SK-N-SH (cell line): ENCODE results near the gene ERC1. TPM values are rescaled to one million over a fixed set of nuclear protein-coding genes. Genes with fewer than 3 reads are reported as not detected.

Experiments used
- CTCF ChIA-PET: fragments of 300-600, 350-600 bp; formaldehyde crosslinking; extraction: SDS; loops from one replicate; lab custom pipeline; 2021; lab: Yijun Ruan, JAX
- POLR2A ChIA-PET: fragments of 350-600 bp; sonication (Branson Sonifier 250); formaldehyde crosslinking; extraction: SDS; loops from one replicate; lab custom pipeline; 2020; ENCODE audit warnings: antibody characterized with exemption, inconsistent platforms; lab: Yijun Ruan, JAX
- DNase-seq: peaks from one replicate; pipeline ENCODE4 v3.0.0; 2012
- H2AFZ ChIP-seq: fragments of 200-600 bp; sonication (generic); 2 replicates; pipeline ENCODE4 v1.8.1; 2016; ENCODE audit warnings: antibody characterized with exemption, mild to moderate bottlenecking, low read depth
- H3F3A ChIP-seq: fragments of 200-600 bp; sonication (generic); replicated peaks from 2 replicates; pipeline ENCODE3; 2016; ENCODE audit warnings: antibody characterized with exemption, mild to moderate bottlenecking; ENCODE audit not compliant: insufficient read depth
- H3K27ac ChIP-seq, 2 experiments: fragments of 200-500 bp in 1 of 2; fragments of 200-600 bp in 1 of 2; sonication (Bioruptor generic) in 1 of 2; sonication (generic), shearing (Covaris generic) in 1 of 2; 2 replicates each; pipeline versions ENCODE4 v1.5.1 to v1.6.1; 2014 to 2016; ENCODE audit warnings: low read depth in 2 of 2, inconsistent platforms in 1 of 2, low read length in 1 of 2, mild to moderate bottlenecking in 1 of 2, mixed read lengths in 1 of 2
- H3K27me3 ChIP-seq: fragments of 200-600 bp; sonication (generic), shearing (Covaris generic); 2 replicates; pipeline ENCODE4 v1.6.1; 2016; ENCODE audit warnings: mixed run types; ENCODE audit not compliant: insufficient read depth
- H3K36me3 ChIP-seq, 2 experiments: fragments of 200-500 bp in 1 of 2; fragments of 200-600 bp in 1 of 2; sonication (Bioruptor generic) in 1 of 2; sonication (generic) in 1 of 2; replicated peaks in 1 of 2; 2 replicates each; pipeline versions ENCODE3 to v1.5.1; 2014 to 2016; ENCODE audit warnings: low read length in 1 of 2, mild to moderate bottlenecking in 1 of 2; ENCODE audit not compliant: insufficient read depth in 2 of 2, control insufficient read depth in 1 of 2
- H3K4me1 ChIP-seq, 2 experiments: fragments of 200-500 bp in 1 of 2; fragments of 200-600 bp in 1 of 2; sonication (Bioruptor generic) in 1 of 2; sonication (generic), shearing (Covaris generic) in 1 of 2; 2 replicates each; pipeline versions ENCODE4 v1.5.1 to v1.6.1; 2014 to 2016; ENCODE audit warnings: low read depth in 1 of 2, low read length in 1 of 2, mixed run types in 1 of 2; ENCODE audit not compliant: insufficient read depth in 2 of 2, control insufficient read depth in 1 of 2
- H3K4me2 ChIP-seq: fragments of 200-600 bp; sonication (generic), shearing (Covaris generic); 2 replicates; pipeline ENCODE4 v1.6.1; 2017; ENCODE audit warnings: mixed run types
- H3K4me3 ChIP-seq, 2 experiments: fragments of 200-500 bp in 1 of 2; fragments of 200-600 bp in 1 of 2; sonication (Bioruptor generic) in 1 of 2; sonication (generic), shearing (Covaris generic) in 1 of 2; 2 replicates each; pipeline versions ENCODE4 v1.5.1 to v1.8.1; 2014 to 2016; ENCODE audit warnings: low read depth in 2 of 2, inconsistent platforms in 1 of 2, low read length in 1 of 2, mild to moderate bottlenecking in 1 of 2, mixed read lengths in 1 of 2, moderate library complexity in 1 of 2
- H3K79me2 ChIP-seq: fragments of 200-600 bp; sonication (generic); 2 replicates; pipeline ENCODE4 v1.8.1; 2017; ENCODE audit warnings: mild to moderate bottlenecking; ENCODE audit not compliant: insufficient read depth
- H3K9ac ChIP-seq: fragments of 200-600 bp; sonication (generic); 2 replicates; pipeline ENCODE4 v1.6.1; 2017; ENCODE audit warnings: mixed run types
- H3K9me2 ChIP-seq: fragments of 200-600 bp; sonication (generic); 2 replicates; pipeline ENCODE4 v1.6.1; 2017; ENCODE audit warnings: mixed run types
- H3K9me3 ChIP-seq: fragments of 200-600 bp; sonication (generic); 2 replicates; pipeline ENCODE4 v1.6.1; 2017; ENCODE audit warnings: mixed run types, mild to moderate bottlenecking, moderate library complexity
- H4K20me1 ChIP-seq: fragments of 200-600 bp; sonication (generic); 2 replicates; pipeline ENCODE4 v1.6.1; 2017; ENCODE audit warnings: mild to moderate bottlenecking, mixed run types; ENCODE audit not compliant: insufficient read depth
- CHD2 ChIP-seq: fragments of 150-350 bp; IDR thresholded peaks from 2 replicates; pipeline ENCODE4 v1.6.1; 2018; ENCODE audit warnings: low read length; ENCODE audit not compliant: partially characterized antibody
- EZH2phosphoT487 ChIP-seq: fragments of 200-600 bp; sonication (generic); IDR thresholded peaks from 2 replicates; pipeline ENCODE4 v1.6.1; 2017; ENCODE audit warnings: low read depth, mixed run types, mild to moderate bottlenecking, antibody characterized with exemption, moderate library complexity, borderline replicate concordance
- GABPA ChIP-seq: IDR thresholded peaks from 2 replicates; pipeline ENCODE4 v1.4.0; 2012; ENCODE audit warnings: low read depth, mild to moderate bottlenecking
- MEF2A ChIP-seq: IDR thresholded peaks from 2 replicates; pipeline ENCODE4 v1.4.0; 2012; ENCODE audit warnings: low read depth, borderline replicate concordance
- MXI1 ChIP-seq: IDR thresholded peaks from 2 replicates; pipeline ENCODE4 v1.6.1; 2012; ENCODE audit warnings: mild to moderate bottlenecking, low read depth, low read length, improper control_type of control experiment
- NRF1 ChIP-seq: IDR thresholded peaks from 2 replicates; pipeline ENCODE4 v1.6.1; 2012; ENCODE audit warnings: low read depth, mild to moderate bottlenecking, low read length
- PBX3 ChIP-seq: IDR thresholded peaks from 2 replicates; pipeline ENCODE4; 2012
- POLR2AphosphoS5 ChIP-seq: IDR thresholded peaks from 2 replicates; pipeline ENCODE4 v1.6.1; 2012; ENCODE audit warnings: low read depth, low read length
- RAD21 ChIP-seq: IDR thresholded peaks from 2 replicates; pipeline ENCODE4 v1.6.1; 2012; ENCODE audit warnings: mild to moderate bottlenecking, low read length
- RXRA ChIP-seq: IDR thresholded peaks from 2 replicates; pipeline ENCODE4 v1.4.0; 2012; ENCODE audit warnings: low read depth, mild to moderate bottlenecking, borderline replicate concordance
- SIN3A ChIP-seq: IDR thresholded peaks from 2 replicates; pipeline ENCODE4 v1.6.1; 2012; ENCODE audit warnings: low read depth, mild to moderate bottlenecking, low read length, moderate library complexity, borderline replicate concordance
- TAF1 ChIP-seq: IDR thresholded peaks from 2 replicates; pipeline ENCODE4 v1.6.1; 2012; ENCODE audit warnings: low read depth, mild to moderate bottlenecking, low read length, moderate library complexity, borderline replicate concordance
- TCF12 ChIP-seq: IDR thresholded peaks from 2 replicates; pipeline ENCODE4 v1.4.0; 2012
- TEAD4 ChIP-seq: IDR thresholded peaks from 2 replicates; pipeline ENCODE4 v1.4.0; 2012; ENCODE audit warnings: mild to moderate bottlenecking, borderline replicate concordance; ENCODE audit not compliant: insufficient read depth
- WGBS: methylation state at CpG from one replicate; pipeline ENCODE4 v1.1.6; 2017; ENCODE audit warnings: low lambda C conversion rate; 5-methylcytosine and 5-hydroxymethylcytosine counted together
- polyA plus RNA-seq, 3 experiments: library from polyadenylated mRNA; depleted of rRNA; stranded (reverse); fragments of >200 nt; gene quantifications; 2 replicates each; pipeline ENCODE4 v1.2.3, GENCODE V29; 2012
- TF ChIP-seq, protein P1 (sequence below): fragments of 150-350 bp; IDR thresholded peaks from 2 replicates; pipeline ENCODE4 v1.6.1; 2017; ENCODE audit warnings: antibody characterized with exemption, low read length, low read depth, borderline replicate concordance
- TF ChIP-seq, protein P2 (sequence below): IDR thresholded peaks from 2 replicates; pipeline ENCODE4 v1.4.0; 2012; ENCODE audit warnings: low read depth
- TF ChIP-seq, protein P3 (sequence below): fragments of 200-600 bp; sonication (generic); IDR thresholded peaks from 2 replicates; pipeline ENCODE4 v1.6.1; 2017; ENCODE audit warnings: antibody characterized with exemption, mild to moderate bottlenecking, moderate library complexity
- TF ChIP-seq, protein P4 (sequence below): IDR thresholded peaks from 2 replicates; pipeline ENCODE4 v1.4.0; 2012; ENCODE audit warnings: low read depth, borderline replicate concordance

ERC1 gene
- polyA plus RNA-seq, 1 of the 3 experiments (the other 2 are of a cell fraction) = 7.5 TPM

- POLR2A ChIA-PET = no interaction called here
Measured at GRCh38 chr12:1534748-1535147, 543.7 kb downstream of the ERC1 start.

GRCh38 chr12:1536817-1537216 lies 545.8 kb downstream of the ERC1 start:
- DNase-seq = no peak
- H3K9me3 ChIP-seq = no peaks in the 10 kb centered on the region
- no peaks in the 10 kb centered on the region for H3F3A ChIP-seq
- no peak overlapping the region for H3K4me3 ChIP-seq
- no peak overlapping the region for H3K4me2 ChIP-seq
- H4K20me1 ChIP-seq = peaks cover 98% of the 10 kb centered on the region
- 85% methylated on average over 4 of the region's 4 CpGs for WGBS
- H3K27me3 ChIP-seq = no peaks in the 10 kb centered on the region
- no peak overlapping the region for H2AFZ ChIP-seq
- H3K9me2 ChIP-seq = no peaks in the 10 kb centered on the region
- CTCF ChIA-PET = interaction anchor here (1.4 to 2.8 kb wide), 3 partner anchors 10 to 419 kb away, joined by 4 to 13 read pairs (median 4); no protein-coding TSS in a partner anchor
- H3K79me2 ChIP-seq = peaks cover 100% of the 10 kb centered on the region
- H3K4me1 ChIP-seq = peaks cover 7 to 21% of the 10 kb centered on the region in 2 experiments; a peak in 3 of 4 replicates
- H3K36me3 ChIP-seq = no peaks in the 10 kb centered on the region
- H3K27ac ChIP-seq = no peak overlapping the region
- TF ChIP-seq, protein P1, sequence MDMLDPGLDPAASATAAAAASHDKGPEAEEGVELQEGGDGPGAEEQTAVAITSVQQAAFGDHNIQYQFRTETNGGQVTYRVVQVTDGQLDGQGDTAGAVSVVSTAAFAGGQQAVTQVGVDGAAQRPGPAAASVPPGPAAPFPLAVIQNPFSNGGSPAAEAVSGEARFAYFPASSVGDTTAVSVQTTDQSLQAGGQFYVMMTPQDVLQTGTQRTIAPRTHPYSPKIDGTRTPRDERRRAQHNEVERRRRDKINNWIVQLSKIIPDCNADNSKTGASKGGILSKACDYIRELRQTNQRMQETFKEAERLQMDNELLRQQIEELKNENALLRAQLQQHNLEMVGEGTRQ = no peak
- TF ChIP-seq, protein P2, sequence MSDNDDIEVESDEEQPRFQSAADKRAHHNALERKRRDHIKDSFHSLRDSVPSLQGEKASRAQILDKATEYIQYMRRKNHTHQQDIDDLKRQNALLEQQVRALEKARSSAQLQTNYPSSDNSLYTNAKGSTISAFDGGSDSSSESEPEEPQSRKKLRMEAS = no peak
- TF ChIP-seq POLR2AphosphoS5 (no peak), RXRA (no peak), MXI1 (no peak), PBX3 (no peak), TEAD4 (no peak), CHD2 (no peak), MEF2A (no peak), RAD21 (no peak)
- TF ChIP-seq, protein P3, sequence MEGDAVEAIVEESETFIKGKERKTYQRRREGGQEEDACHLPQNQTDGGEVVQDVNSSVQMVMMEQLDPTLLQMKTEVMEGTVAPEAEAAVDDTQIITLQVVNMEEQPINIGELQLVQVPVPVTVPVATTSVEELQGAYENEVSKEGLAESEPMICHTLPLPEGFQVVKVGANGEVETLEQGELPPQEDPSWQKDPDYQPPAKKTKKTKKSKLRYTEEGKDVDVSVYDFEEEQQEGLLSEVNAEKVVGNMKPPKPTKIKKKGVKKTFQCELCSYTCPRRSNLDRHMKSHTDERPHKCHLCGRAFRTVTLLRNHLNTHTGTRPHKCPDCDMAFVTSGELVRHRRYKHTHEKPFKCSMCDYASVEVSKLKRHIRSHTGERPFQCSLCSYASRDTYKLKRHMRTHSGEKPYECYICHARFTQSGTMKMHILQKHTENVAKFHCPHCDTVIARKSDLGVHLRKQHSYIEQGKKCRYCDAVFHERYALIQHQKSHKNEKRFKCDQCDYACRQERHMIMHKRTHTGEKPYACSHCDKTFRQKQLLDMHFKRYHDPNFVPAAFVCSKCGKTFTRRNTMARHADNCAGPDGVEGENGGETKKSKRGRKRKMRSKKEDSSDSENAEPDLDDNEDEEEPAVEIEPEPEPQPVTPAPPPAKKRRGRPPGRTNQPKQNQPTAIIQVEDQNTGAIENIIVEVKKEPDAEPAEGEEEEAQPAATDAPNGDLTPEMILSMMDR = no peak
- TF ChIP-seq, protein P4, sequence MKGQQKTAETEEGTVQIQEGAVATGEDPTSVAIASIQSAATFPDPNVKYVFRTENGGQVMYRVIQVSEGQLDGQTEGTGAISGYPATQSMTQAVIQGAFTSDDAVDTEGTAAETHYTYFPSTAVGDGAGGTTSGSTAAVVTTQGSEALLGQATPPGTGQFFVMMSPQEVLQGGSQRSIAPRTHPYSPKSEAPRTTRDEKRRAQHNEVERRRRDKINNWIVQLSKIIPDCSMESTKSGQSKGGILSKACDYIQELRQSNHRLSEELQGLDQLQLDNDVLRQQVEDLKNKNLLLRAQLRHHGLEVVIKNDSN = no peak
- TF ChIP-seq, all 33 proteins: peak for 0
- POLR2A ChIA-PET = no interaction called here
- H3K9ac ChIP-seq = no peak overlapping the region

More at GRCh38 chr12:1534748-1535147, 543.7 kb downstream of the ERC1 start:
- Histone ChIP-seq H3K27me3 (no peaks in the 10 kb centered on the region), H3K9ac (no peak overlapping the region), H3K27ac (no peak overlapping the region), H3K36me3 (no peaks in the 10 kb centered on the region), H3K9me3 (no peaks in the 10 kb centered on the region), H4K20me1 (peaks cover 83% of the 10 kb centered on the region), H3K79me2 (peaks cover 91% of the 10 kb centered on the region), H3K4me3 (no peak overlapping the region; a peak in 1 of 4 replicates), H2AFZ (no peak overlapping the region), H3K4me2 (peak overlapping the region; percentile 93), H3K4me1 (peaks cover 7 to 22% of the 10 kb centered on the region in 2 experiments; a peak in 3 of 4 replicates), H3F3A (no peaks in the 10 kb centered on the region), H3K9me2 (no peaks in the 10 kb centered on the region)
- TF ChIP-seq EZH2phosphoT487 (no peak), NRF1 (no peak), POLR2AphosphoS5 (no peak), TAF1 (no peak), GABPA (no peak), SIN3A (no peak), TCF12 (no peak)
- TF ChIP-seq, protein P2 = no peak
- WGBS = 100% methylated on average over 1 of the region's 3 CpGs
- DNase-seq = no peak
- CTCF ChIA-PET = interaction anchor here (0.5 to 2.8 kb wide), 4 partner anchors 17 to 418 kb away, joined by 3 to 13 read pairs (median 4); no protein-coding TSS in a partner anchor
